Mammary epithelial cell (primary cell): Measurements from ENCODE around the gene SLFN12L.

Source experiments
- EZH2 ChIP-seq: IDR thresholded peaks from 2 replicates; pipeline ENCODE4 v1.6.1; 2012; ENCODE audit warnings: low read length, inconsistent platforms, borderline replicate concordance
- TF ChIP-seq, protein P1 (sequence below), 2 donors: IDR thresholded peaks in 1 of 2; conservative IDR thresholded peaks in 1 of 2; 2 replicates each; pipeline ENCODE4 v1.5.1; 2011 to 2012; ENCODE audit warnings: inconsistent platforms in 2 of 2, low read length in 2 of 2, mild to moderate bottlenecking in 2 of 2, control low read depth in 1 of 2, low read depth in 1 of 2; ENCODE audit not compliant: insufficient read depth in 1 of 2; ENCODE audit errors: extremely low read depth in 1 of 2

- TF ChIP-seq, protein P1, sequence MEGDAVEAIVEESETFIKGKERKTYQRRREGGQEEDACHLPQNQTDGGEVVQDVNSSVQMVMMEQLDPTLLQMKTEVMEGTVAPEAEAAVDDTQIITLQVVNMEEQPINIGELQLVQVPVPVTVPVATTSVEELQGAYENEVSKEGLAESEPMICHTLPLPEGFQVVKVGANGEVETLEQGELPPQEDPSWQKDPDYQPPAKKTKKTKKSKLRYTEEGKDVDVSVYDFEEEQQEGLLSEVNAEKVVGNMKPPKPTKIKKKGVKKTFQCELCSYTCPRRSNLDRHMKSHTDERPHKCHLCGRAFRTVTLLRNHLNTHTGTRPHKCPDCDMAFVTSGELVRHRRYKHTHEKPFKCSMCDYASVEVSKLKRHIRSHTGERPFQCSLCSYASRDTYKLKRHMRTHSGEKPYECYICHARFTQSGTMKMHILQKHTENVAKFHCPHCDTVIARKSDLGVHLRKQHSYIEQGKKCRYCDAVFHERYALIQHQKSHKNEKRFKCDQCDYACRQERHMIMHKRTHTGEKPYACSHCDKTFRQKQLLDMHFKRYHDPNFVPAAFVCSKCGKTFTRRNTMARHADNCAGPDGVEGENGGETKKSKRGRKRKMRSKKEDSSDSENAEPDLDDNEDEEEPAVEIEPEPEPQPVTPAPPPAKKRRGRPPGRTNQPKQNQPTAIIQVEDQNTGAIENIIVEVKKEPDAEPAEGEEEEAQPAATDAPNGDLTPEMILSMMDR (conservative IDR thresholded peaks at IDR 0.05 in 1 of 2, IDR thresholded peaks at IDR 0.05 in 1 of 2; ENCODE audit: extremely low read depth in 1 of 2, insufficient read depth in 1 of 2, low read depth in 1 of 2, low read length in 2 of 2) = no peak
- TF ChIP-seq EZH2 = no peak
These were observed 14.2 kb downstream of the SLFN12L start for GRCh38 chr17:35523296-35523695.
